IMR-90 (cell line): ENCODE measurements around the gene PGA4. TPM values are rescaled to one million over a fixed set of nuclear protein-coding genes. Genes with fewer than 3 reads are reported as not detected.

Experiments
- ATAC-seq: fragments of 200-7000 bp; cut with Tn5 transposase; 2 replicates; pipeline ENCODE4 v1.9.1; 2020; ENCODE audit warnings: low read depth, mild to moderate bottlenecking, moderate library complexity
- BruUV-seq: library from RNA; stranded (reverse); fragments of 400-500 nt; replicated peaks from 2 replicates; lab custom pipeline; 2021; lab: Mats Ljungman, UMichigan
- CTCF ChIA-PET: fragments of 300-600 bp; formaldehyde crosslinking; extraction: SDS; loops from one replicate; lab custom pipeline; 2021; ENCODE audit warnings: antibody characterized with exemption; lab: Yijun Ruan, JAX
- POLR2A ChIA-PET: fragments of 300-600 bp; sonication (Branson Sonifier 250); formaldehyde crosslinking; loops from one replicate; lab custom pipeline; 2022; ENCODE audit warnings: antibody characterized with exemption; ENCODE audit not compliant: unreplicated experiment; lab: Charles Lee
- DNase-seq: peaks from one replicate; pipeline ENCODE4 v3.0.0; 2013
- H2AFZ ChIP-seq: replicated peaks from 2 replicates; pipeline ENCODE3; 2013; ENCODE audit warnings: low read length, mild to moderate bottlenecking; ENCODE audit not compliant: poor library complexity
- H2AK5ac ChIP-seq: 2 replicates; pipeline ENCODE4 v1.6.1; 2013; ENCODE audit warnings: low read depth, low read length, inconsistent platforms
- H2AK9ac ChIP-seq: replicated peaks from 2 replicates; pipeline ENCODE3; 2013; ENCODE audit warnings: mild to moderate bottlenecking, low read depth, low read length, moderate library complexity; ENCODE audit not compliant: poor library complexity
- H2BK120ac ChIP-seq: 2 replicates; pipeline ENCODE4 v1.6.1; 2013; ENCODE audit warnings: low read depth, low read length, inconsistent platforms
- H2BK15ac ChIP-seq: 3 replicates; pipeline ENCODE4 v1.6.1; 2013; ENCODE audit warnings: low read depth, low read length, inconsistent platforms
- H2BK20ac ChIP-seq: 2 replicates; pipeline ENCODE4 v1.6.1; 2013; ENCODE audit warnings: low read depth, mild to moderate bottlenecking, inconsistent platforms, low read length, moderate library complexity
- H2BK5ac ChIP-seq: 2 replicates; pipeline ENCODE4 v1.6.1; 2013; ENCODE audit warnings: mild to moderate bottlenecking, low read depth, low read length, inconsistent platforms; ENCODE audit not compliant: poor library complexity, severe bottlenecking
- H3K14ac ChIP-seq: replicated peaks from 2 replicates; pipeline ENCODE4 v1.6.1; 2013; ENCODE audit warnings: low read depth, low read length, inconsistent platforms
- H3K18ac ChIP-seq: 2 replicates; pipeline ENCODE4 v1.6.1; 2013; ENCODE audit warnings: low read depth, low read length, control low read depth
- H3K23ac ChIP-seq: 2 replicates; pipeline ENCODE4 v1.6.1; 2013; ENCODE audit warnings: low read depth, low read length, inconsistent platforms
- H3K27ac ChIP-seq: 2 replicates; pipeline ENCODE4 v1.5.1; 2013; ENCODE audit warnings: mild to moderate bottlenecking, control low read depth, low read length; ENCODE audit not compliant: insufficient read depth
- H3K27me3 ChIP-seq: 2 replicates; pipeline ENCODE4 v1.6.1; 2013; ENCODE audit warnings: low read length; ENCODE audit not compliant: control insufficient read depth, insufficient read depth
- H3K36me3 ChIP-seq: 2 replicates; pipeline ENCODE4 v1.6.1; 2013; ENCODE audit warnings: low read length, mixed read lengths; ENCODE audit not compliant: control insufficient read depth, insufficient read depth
- H3K4ac ChIP-seq: 2 replicates; pipeline ENCODE4 v1.6.1; 2013; ENCODE audit warnings: low read depth, low read length, inconsistent platforms
- H3K4me1 ChIP-seq: 2 replicates; pipeline ENCODE4 v1.6.1; 2013; ENCODE audit warnings: low read length, mixed read lengths; ENCODE audit not compliant: control insufficient read depth, insufficient read depth
- H3K4me2 ChIP-seq: 2 replicates; pipeline ENCODE4 v1.6.1; 2013; ENCODE audit warnings: low read depth, mild to moderate bottlenecking, control low read depth, low read length, moderate library complexity
- H3K4me3 ChIP-seq: 2 replicates; pipeline ENCODE4 v1.5.1; 2013; ENCODE audit warnings: low read depth, mild to moderate bottlenecking, control low read depth, low read length, moderate library complexity; ENCODE audit not compliant: insufficient read depth
- H3K56ac ChIP-seq: 2 replicates; pipeline ENCODE4 v1.6.1; 2013; ENCODE audit warnings: low read length, inconsistent platforms; ENCODE audit not compliant: insufficient read depth; ENCODE audit errors: extremely low read depth
- H3K79me1 ChIP-seq, 2 experiments: 2 replicates each; pipeline ENCODE4 v1.6.1; 2013; ENCODE audit warnings: low read length in 2 of 2, inconsistent platforms in 1 of 2, low read depth in 1 of 2
- H3K9ac ChIP-seq: 2 replicates; pipeline ENCODE4 v1.6.1; 2013; ENCODE audit warnings: low read depth, low read length, control low read depth
- H3K9me1 ChIP-seq: 2 replicates; pipeline ENCODE4 v1.6.1; 2013; ENCODE audit warnings: low read length, inconsistent platforms; ENCODE audit not compliant: insufficient read depth
- H3K9me3 ChIP-seq: 2 replicates; pipeline ENCODE4 v1.6.1; 2013; ENCODE audit warnings: low read length; ENCODE audit not compliant: control insufficient read depth, insufficient read depth
- H4K20me1 ChIP-seq: 2 replicates; pipeline ENCODE4 v1.6.1; 2013; ENCODE audit warnings: low read length, inconsistent platforms; ENCODE audit not compliant: insufficient read depth
- H4K5ac ChIP-seq: 2 replicates; pipeline ENCODE4 v1.6.1; 2013; ENCODE audit warnings: mild to moderate bottlenecking, low read depth, low read length, control low read depth
- H4K8ac ChIP-seq, 2 experiments: 2 replicates each; pipeline ENCODE4 v1.6.1; 2013; ENCODE audit warnings: low read depth in 2 of 2, low read length in 2 of 2, control low read depth in 1 of 2, inconsistent platforms in 1 of 2
- H4K91ac ChIP-seq: 2 replicates; pipeline ENCODE4 v1.6.1; 2013; ENCODE audit warnings: low read depth, low read length, inconsistent platforms; ENCODE audit not compliant: insufficient read depth
- BHLHE40 ChIP-seq: fragments of 150-350 bp; IDR thresholded peaks from 2 replicates; pipeline ENCODE4 v1.6.1; 2016; ENCODE audit warnings: mild to moderate bottlenecking, low read depth, low read length
- CEBPB ChIP-seq: IDR thresholded peaks from 2 replicates; pipeline ENCODE4 v1.6.1; 2012; ENCODE audit warnings: low read depth, low read length, improper control_type of control experiment
- CHD1 ChIP-seq: IDR thresholded peaks from 2 replicates; pipeline ENCODE4 v1.6.1; 2012; ENCODE audit warnings: low read depth, low read length, improper control_type of control experiment
- FOS ChIP-seq: fragments of 150-350 bp; IDR thresholded peaks from 2 replicates; pipeline ENCODE4 v1.6.1; 2016; ENCODE audit warnings: low read depth, low read length
- MAFK ChIP-seq: IDR thresholded peaks from 2 replicates; pipeline ENCODE4 v1.6.1; 2012; ENCODE audit warnings: low read depth, low read length, improper control_type of control experiment
- MAZ ChIP-seq: IDR thresholded peaks from 2 replicates; pipeline ENCODE4 v1.6.1; 2012; ENCODE audit warnings: low read depth, mild to moderate bottlenecking, low read length, improper control_type of control experiment, moderate library complexity, borderline replicate concordance
- MXI1 ChIP-seq: IDR thresholded peaks from 2 replicates; pipeline ENCODE4 v1.6.1; 2012; ENCODE audit warnings: low read depth, mild to moderate bottlenecking, low read length, moderate library complexity, borderline replicate concordance
- NFE2L2 ChIP-seq: fragments of 150-350 bp; IDR thresholded peaks from 2 replicates; pipeline ENCODE4 v1.6.1; 2016; ENCODE audit warnings: low read depth, mild to moderate bottlenecking, low read length
- POLR2A ChIP-seq: IDR thresholded peaks from 2 replicates; pipeline ENCODE4 v1.6.1; 2012; ENCODE audit warnings: mild to moderate bottlenecking, low read depth, low read length
- RAD21 ChIP-seq: IDR thresholded peaks from 2 replicates; pipeline ENCODE4 v1.6.1; 2012; ENCODE audit warnings: low read length, improper control_type of control experiment
- RCOR1 ChIP-seq: IDR thresholded peaks from 2 replicates; pipeline ENCODE4 v1.6.1; 2012; ENCODE audit warnings: mild to moderate bottlenecking, low read length, improper control_type of control experiment; ENCODE audit not compliant: insufficient replicate concordance
- RFX5 ChIP-seq: IDR thresholded peaks from 2 replicates; pipeline ENCODE4 v1.8.0; 2012; ENCODE audit warnings: low read depth, mild to moderate bottlenecking, low read length, moderate library complexity
- SMC3 ChIP-seq: fragments of 150-350 bp; IDR thresholded peaks from 2 replicates; pipeline ENCODE4 v1.6.1; 2016; ENCODE audit warnings: low read depth, mild to moderate bottlenecking, antibody characterized with exemption, low read length, moderate library complexity
- WGBS, 2 experiments: methylation state at CpG; one replicate each; pipeline versions ENCODE4 v1.1.5 to v1.1.7; 2013; ENCODE audit warnings: missing lambda C conversion rate in 2 of 2; ENCODE audit not compliant: insufficient read length in 1 of 2; ENCODE audit errors: extremely low coverage in 2 of 2; 5-methylcytosine and 5-hydroxymethylcytosine counted together
- dilution Hi-C: fragments of 300-500 bp; cut with HindIII; formaldehyde crosslinking; loops from one replicate; pipeline ENCODE4 v1.14.3; 2018; ENCODE audit warnings: low sequenced_read_pairs; ENCODE audit not compliant: unreplicated experiment
- in situ Hi-C: fragments of 300-500 bp; cut with MboI; formaldehyde crosslinking; loops from 3 replicates; pipeline ENCODE4 v1.14.3; 2019; ENCODE audit warnings: low sequenced_read_pairs, inconsistent platforms, mixed read lengths
- intact Hi-C: fragments of 100-400 bp; cut with micrococcal nuclease; formaldehyde crosslinking; loops from 2 replicates; pipeline ENCODE4 v1.10.0; 2022
- polyA plus RNA-seq, 3 experiments: library from polyadenylated mRNA; depleted of rRNA; stranded (reverse); fragments of >200 nt; gene quantifications; 2 replicates each; pipeline ENCODE4 v1.2.3, GENCODE V29; 2012; ENCODE audit warnings: low replicate concordance in 1 of 3
- total RNA-seq: library from RNA; depleted of rRNA; stranded (reverse); fragments of >200 nt; gene quantifications from 2 replicates; pipeline ENCODE4 v1.2.3, GENCODE V29; 2012
- TF ChIP-seq, protein P1 (sequence below): fragments of 150-350 bp; IDR thresholded peaks from 2 replicates; pipeline ENCODE4 v1.6.1; 2016; ENCODE audit warnings: low read depth, mild to moderate bottlenecking, low read length, moderate library complexity, borderline replicate concordance
- TF ChIP-seq, protein P2 (sequence below): fragments of 150-350 bp; IDR thresholded peaks from 2 replicates; pipeline ENCODE4 v1.6.1; 2017; ENCODE audit warnings: mild to moderate bottlenecking, antibody characterized with exemption, low read length, low read depth
- TF ChIP-seq, protein P3 (sequence below): conservative IDR thresholded peaks from 2 replicates; pipeline ENCODE4 v1.5.1; 2012; ENCODE audit warnings: mild to moderate bottlenecking, low read depth, low read length, improper control_type of control experiment

Gene PGA4
- total and polyA plus RNA-seq, 2 of the 4 experiments (the other 2 are of a cell fraction) = not detected

DNA sequence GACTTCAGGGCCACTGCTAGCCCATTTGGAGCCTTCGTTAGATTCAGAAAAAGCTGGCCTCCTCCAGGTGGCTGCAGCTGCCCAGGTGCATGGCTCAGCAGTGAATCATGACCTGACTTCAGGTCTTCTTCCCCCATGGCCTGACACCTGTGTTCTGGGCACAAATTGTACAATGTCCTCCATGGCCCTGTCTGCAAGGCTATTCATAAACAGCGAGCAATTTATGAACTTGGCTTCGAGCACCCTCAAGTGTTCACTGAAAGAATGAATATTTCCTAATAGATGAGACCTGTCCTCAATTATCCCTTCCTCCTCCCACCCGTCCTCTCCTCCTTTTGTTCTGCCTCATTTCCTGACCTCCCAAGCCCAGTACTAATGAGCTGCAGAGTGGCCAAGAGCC is 48.7 kb upstream of the PGA4 start:
- in situ Hi-C loops (no loop called here), intact Hi-C loops (loop anchor here (1.0 to 5.0 kb wide), 3 partner anchors 203 to 341 kb away; partner anchors contain the start of gene PRPF19)
- CTCF ChIA-PET = interaction anchor here (0.6 kb wide), 2 partner anchors 210 to 218 kb away, joined by 3 to 6 read pairs; no protein-coding TSS in a partner anchor

More for the DNA sequence above, 48.7 kb upstream of the PGA4 start:
- Histone ChIP-seq H3K23ac (no peak overlapping the region), H4K8ac (no peak overlapping the region), H3K9me1 (no peaks in the 10 kb centered on the region), H3K9me3 (no peaks in the 10 kb centered on the region; the same call in none of the 2 replicates), H3K4me2 (no peak overlapping the region), H2AK9ac (no peak overlapping the region), H2BK120ac (no peak overlapping the region), H3K79me1 (no peaks in the 10 kb centered on the region), H4K20me1 (no peaks in the 10 kb centered on the region), H3K36me3 (no peaks in the 10 kb centered on the region), H4K91ac (no peak overlapping the region), H2BK15ac (no peak overlapping the region), H3K4me1 (no peaks in the 10 kb centered on the region), H3K56ac (no peak overlapping the region), H2BK20ac (no peak overlapping the region), H3K9ac (no peak overlapping the region), H2AFZ (no peak overlapping the region), H3K27me3 (peaks cover 59% of the 10 kb centered on the region), H3K18ac (no peak overlapping the region), H3K27ac (no peak overlapping the region), H3K4ac (no peak overlapping the region), H3K4me3 (no peak overlapping the region), H2BK5ac (no peak overlapping the region), H3K14ac (no peak overlapping the region), H2AK5ac (no peak overlapping the region), H4K5ac (no peak overlapping the region)
- no TSS peak for BruUV-seq
- ATAC-seq = peak; percentile 49
- TF ChIP-seq FOS = no peak
- no peak for TF ChIP-seq MXI1
- TF ChIP-seq, protein P1, sequence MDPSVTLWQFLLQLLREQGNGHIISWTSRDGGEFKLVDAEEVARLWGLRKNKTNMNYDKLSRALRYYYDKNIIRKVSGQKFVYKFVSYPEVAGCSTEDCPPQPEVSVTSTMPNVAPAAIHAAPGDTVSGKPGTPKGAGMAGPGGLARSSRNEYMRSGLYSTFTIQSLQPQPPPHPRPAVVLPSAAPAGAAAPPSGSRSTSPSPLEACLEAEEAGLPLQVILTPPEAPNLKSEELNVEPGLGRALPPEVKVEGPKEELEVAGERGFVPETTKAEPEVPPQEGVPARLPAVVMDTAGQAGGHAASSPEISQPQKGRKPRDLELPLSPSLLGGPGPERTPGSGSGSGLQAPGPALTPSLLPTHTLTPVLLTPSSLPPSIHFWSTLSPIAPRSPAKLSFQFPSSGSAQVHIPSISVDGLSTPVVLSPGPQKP = no peak
- no peak for TF ChIP-seq CEBPB
- no peak for TF ChIP-seq MAZ
- no peak for TF ChIP-seq RFX5
- TF ChIP-seq MAFK = no peak
- no peak for TF ChIP-seq CHD1
- TF ChIP-seq RCOR1 = no peak
- TF ChIP-seq, protein P2, sequence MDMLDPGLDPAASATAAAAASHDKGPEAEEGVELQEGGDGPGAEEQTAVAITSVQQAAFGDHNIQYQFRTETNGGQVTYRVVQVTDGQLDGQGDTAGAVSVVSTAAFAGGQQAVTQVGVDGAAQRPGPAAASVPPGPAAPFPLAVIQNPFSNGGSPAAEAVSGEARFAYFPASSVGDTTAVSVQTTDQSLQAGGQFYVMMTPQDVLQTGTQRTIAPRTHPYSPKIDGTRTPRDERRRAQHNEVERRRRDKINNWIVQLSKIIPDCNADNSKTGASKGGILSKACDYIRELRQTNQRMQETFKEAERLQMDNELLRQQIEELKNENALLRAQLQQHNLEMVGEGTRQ = no peak
- TF ChIP-seq SMC3 = peak; percentile 45
- no peak for TF ChIP-seq POLR2A
- TF ChIP-seq BHLHE40 = no peak
- TF ChIP-seq RAD21 = peak; percentile 57
- no peak for TF ChIP-seq NFE2L2
- TF ChIP-seq, protein P3, sequence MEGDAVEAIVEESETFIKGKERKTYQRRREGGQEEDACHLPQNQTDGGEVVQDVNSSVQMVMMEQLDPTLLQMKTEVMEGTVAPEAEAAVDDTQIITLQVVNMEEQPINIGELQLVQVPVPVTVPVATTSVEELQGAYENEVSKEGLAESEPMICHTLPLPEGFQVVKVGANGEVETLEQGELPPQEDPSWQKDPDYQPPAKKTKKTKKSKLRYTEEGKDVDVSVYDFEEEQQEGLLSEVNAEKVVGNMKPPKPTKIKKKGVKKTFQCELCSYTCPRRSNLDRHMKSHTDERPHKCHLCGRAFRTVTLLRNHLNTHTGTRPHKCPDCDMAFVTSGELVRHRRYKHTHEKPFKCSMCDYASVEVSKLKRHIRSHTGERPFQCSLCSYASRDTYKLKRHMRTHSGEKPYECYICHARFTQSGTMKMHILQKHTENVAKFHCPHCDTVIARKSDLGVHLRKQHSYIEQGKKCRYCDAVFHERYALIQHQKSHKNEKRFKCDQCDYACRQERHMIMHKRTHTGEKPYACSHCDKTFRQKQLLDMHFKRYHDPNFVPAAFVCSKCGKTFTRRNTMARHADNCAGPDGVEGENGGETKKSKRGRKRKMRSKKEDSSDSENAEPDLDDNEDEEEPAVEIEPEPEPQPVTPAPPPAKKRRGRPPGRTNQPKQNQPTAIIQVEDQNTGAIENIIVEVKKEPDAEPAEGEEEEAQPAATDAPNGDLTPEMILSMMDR = peak; percentile 53
- WGBS, 2 experiments = 0% methylated on average over 1 of the region's 4 CpGs; no CpG with 5 or more reads in 1 of the 2 experiments
- dilution Hi-C loops = no loop called here
- POLR2A ChIA-PET = no interaction called here
- peak; percentile 34 for DNase-seq
